LHCN-M2 (cell line): Measurements from ENCODE around the gene DOCK2. TPM values are rescaled to one million over a fixed set of nuclear protein-coding genes. Genes with fewer than 3 reads are reported as not detected.
"Not testable (repeated sequence)": the region's sequence is repeated elsewhere in the genome, so short reads cannot be mapped to it uniquely, and the experiment has no call there.

ENCODE experiments used
- DNase-seq: peaks from one replicate; pipeline ENCODE4 v3.0.0-alpha.2; 2012; ENCODE audit warnings: low read depth
- total RNA-seq: library from RNA; depleted of rRNA; stranded (reverse); fragments of >200 nt; gene quantifications from 2 replicates; pipeline ENCODE4 v1.2.3, GENCODE V29; 2014

The DOCK2 gene
- total RNA-seq, 1 experiment from 2014 or later = 6.1 TPM

DNA sequence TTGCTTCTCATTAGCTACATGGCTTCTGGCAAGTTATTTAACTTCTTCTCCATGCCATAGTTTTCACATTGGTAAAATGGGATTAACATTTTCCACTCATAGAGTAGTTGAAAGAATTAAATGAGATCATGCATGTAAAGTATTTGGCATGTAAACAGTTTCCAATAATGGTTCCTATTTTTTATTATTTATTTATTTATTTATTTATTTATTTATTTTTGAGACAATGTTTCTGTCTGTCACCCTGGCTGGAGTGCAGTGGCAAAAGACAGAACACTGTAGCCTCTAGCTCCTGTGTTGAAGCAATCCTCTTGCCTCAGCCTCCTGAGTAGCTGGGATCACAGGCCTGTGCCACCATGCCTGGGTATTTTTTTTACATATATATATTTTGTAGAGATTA lies 117.7 kb downstream of the DOCK2 start:
- no peak for DNase-seq

DNA sequence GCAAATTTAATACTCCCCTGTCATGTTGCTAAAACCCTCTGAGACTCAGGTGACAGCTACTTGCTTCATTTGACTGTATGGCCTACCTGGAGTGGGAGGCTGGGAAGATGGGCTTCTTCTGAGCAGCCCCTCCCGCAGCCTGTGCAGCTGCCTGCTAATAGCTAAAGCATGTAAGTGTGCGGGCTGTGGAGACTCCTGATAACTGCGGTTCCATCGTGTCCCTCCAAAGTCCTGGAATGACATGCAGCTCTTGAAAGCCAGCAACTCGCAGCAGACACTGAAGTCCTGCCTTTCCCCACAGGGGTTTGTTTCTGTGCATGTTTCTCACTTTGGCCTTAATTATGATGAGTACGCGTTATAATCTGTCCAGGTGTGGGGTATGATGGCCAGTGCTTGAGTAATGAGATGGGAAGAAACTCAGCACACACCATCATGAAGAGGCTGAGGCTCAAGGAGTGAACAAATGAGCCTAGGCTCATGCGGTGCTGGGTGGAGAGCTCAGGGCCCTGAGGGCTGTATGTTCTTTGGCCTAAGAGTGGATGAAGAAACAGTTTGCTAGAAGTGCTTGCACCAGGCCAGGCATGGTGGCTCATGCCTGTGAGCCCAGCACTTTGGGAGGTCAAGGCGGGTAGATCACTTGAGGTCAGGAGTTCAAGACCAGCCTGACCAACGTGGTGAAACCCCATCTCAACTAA lies 119.1 kb downstream of the DOCK2 start:
- no peak for DNase-seq

DNA sequence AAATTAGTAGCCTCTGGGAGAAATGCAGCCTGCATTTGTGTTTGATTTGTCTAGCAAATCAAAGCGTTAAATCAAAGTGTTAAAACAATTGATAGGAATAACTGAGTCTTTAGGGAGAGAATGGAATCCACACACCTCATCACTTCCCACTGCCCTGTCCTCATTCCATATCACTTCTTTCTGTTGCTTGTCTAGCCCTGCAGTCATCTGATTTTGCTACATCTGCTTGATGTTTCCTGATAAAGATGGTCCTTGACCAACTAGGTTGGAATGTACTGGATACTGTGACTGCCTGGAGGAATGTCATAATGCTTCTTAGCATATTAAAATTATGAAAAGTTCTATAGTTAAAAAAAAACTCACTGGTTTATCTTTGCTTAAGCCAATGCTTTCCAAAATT lies 119.9 kb downstream of the DOCK2 start:
- DNase-seq = peak; percentile 17

DNA sequence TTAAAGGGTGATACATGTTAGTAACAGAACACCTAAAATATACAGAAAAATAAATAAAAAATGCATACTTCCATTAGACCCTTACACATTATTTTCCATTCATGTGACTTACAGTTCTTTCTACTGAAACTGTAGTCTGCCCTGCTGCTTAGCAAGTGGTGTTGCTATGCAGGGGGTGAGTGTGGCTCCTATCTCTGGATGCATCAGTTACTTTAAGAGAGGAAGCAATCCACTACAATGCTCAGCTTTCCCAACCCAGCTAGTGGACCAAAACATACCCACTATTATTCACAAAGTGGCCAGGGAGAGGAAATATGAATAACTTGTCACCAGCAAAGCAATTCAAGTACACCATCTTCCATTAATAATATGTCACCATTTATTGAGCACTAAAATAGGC lies 121.8 kb downstream of the DOCK2 start:
- no peak for DNase-seq

DNA sequence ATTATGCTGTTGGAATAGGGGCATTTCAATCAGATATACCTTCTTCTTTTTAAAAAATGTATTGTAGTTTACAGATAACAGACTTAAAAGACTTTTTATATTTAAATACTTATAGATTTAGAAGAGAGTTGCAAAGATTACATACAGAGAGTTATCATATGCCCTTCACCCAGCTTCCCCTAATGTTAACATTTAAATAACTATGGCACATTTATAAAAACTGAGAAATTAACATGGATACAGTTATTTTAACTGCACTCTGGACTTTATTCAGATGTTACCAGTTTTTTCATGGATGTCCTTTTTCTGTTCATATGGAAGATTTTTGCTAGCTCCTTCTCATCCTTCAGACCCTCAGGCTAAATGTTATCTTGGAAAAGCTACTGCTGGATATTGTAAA lies 123.2 kb downstream of the DOCK2 start:
- no peak for DNase-seq

DNA sequence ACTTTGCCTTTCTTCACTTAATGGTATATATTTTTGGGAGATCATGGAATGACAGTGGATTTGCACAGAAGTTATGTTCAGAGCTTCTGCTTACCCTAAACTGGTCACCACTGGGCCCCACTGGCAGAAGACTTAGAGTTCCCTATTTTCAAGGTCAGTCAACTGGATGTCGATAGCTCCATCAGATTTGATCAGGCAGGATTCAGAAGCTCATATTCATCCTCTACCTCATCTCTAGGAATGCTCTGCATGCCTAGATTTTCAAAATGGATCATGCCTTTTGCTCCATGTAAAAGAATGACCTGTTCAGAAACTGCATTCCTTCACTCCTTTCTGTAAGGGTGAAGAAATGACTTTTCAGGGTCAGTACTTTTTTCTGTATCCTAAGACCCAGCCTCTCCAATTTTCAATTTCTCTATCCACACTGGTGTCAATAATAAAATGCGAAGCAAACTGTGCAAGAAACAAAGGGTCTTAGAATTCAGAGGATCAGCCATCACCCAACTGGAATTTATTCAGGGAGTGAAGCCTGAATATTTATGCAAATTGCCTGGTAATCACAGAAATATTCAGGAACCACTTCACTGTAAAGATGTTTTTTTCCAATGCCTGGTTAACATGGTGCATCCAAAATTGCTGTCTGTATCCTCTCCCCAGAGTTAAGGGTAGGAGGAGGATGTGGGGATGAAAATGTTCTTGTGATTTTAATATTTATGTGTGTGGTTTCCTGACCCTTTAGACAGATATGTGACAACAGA lies 125.4 kb downstream of the DOCK2 start:
- peak; percentile 41 for DNase-seq

DNA sequence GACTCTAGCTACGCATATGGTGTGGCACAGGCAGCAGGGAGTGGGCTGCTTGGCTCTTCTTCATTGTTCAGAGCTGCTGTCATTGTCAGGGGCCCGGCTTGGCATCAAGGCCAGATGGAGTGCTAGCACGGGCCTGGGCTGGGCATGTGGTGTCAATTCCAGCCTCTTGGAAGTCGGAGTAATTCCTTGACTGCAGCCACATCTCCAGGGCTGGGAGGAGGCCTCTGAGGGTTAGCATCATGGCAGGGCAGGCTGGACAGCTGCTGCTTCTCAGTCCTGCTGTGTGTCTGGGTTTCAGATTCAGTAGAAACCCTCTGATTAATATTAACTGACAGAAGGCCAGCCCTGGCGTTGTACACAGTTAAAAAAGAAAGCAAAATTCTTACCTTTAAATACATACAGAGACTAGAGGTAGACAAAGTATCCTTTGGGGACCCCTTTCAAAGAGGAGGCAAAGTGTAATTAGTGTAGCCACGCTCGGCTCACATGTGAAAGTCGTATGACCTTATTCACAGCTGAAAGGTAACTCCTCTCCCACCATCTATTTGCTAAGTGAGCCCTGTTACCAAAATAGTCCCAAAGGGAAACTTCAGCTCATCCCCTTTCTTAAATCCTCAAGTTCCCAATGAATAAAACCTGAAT lies 126.4 kb downstream of the DOCK2 start:
- peak; percentile 33 for DNase-seq

DNA sequence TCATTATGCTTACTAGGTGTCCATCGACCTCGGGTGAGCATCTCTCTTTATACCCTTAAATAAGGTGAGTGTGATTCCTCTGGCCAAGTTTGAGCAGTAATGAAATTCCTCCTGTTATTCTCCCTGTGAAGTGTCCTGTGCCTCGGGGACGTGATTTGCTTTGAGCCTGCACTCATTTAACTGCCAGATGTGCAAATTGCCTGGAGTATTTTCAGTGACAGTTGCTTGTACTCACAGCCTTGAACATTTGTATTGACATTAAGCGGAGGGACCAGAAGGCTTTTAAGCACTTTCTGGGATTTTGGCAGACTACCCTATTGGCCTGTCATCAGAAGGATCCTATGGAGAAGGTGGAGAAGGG lies 126.9 kb downstream of the DOCK2 start:
- no peak for DNase-seq

DNA sequence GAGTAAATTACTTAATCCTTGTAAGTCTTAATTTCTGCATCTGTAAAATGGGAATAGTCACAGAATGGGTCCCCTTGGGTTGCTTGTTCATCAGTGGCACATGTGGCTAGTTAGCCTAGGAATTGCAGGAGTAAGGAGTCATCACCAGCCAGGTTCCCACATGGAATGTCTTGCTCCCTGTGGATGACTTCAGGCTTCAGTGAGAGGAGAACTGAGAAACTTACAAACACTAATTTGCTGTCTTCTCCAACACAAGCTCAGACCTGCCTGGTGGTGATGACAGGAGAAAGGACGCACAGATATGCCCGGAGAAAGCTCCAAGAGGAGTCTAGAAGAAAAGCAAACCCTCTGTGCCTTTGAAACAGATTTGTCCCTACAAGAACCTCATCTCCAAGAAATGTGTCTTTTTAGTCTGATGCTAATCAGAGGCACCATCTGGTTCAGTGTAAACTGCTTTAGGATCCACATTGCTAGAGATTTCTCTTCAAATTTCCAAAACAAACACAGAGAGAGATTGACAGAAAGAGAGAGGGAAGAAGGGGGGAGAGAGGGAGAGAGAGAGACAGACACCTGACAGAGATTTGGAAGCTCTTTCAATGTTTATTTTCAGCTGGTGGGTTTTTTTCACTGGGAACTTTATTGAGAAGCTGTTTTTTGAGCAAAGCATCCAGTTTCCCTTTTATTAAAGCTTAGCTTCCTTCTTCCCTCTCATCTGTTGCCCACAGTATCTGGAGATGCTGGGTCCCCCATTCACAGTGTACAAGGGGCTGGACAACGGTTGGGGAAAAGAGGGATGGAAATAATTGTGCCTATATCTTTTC lies 128.3 kb downstream of the DOCK2 start:
- DNase-seq = no peak

DNA sequence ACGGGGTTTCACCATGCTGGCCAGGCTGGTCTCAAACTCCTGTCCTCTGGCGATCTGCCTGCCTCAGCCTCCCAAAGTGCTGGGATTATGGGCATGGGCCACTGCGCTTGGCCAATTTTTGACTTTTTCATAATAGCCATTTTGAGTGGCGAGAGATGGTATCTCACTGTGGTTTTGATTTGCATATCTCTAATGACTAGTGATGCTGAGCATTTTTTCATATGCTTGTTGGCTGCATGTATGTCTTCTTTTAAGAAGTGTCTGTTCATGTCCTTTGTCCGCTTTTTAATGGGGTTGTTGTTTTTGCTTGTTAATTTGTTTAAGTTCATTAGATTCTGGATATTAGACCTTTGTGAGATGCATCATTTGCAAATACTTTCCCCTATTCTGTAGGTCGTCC lies 129.9 kb downstream of the DOCK2 start:
- not testable (repeated sequence) for DNase-seq

DNA sequence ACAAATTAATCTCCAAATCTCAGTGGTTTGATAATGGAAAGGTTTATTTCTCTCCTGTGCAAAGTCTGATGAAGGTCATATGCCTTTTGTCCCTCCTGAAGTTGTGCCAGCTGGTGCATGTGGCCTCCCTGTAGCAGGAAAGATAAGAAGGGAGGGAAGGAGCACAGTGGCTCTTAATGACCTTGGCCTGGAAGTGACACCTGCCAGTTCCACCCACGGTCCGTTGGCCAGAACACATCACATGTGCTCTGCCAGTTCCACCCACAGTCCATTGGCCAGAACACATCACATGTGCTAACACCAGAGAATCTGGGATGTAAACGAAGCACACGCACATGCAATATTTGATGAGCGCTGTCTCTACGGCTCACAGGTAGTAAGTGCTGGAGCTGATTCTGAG lies 130.9 kb downstream of the DOCK2 start:
- DNase-seq = no peak

DNA sequence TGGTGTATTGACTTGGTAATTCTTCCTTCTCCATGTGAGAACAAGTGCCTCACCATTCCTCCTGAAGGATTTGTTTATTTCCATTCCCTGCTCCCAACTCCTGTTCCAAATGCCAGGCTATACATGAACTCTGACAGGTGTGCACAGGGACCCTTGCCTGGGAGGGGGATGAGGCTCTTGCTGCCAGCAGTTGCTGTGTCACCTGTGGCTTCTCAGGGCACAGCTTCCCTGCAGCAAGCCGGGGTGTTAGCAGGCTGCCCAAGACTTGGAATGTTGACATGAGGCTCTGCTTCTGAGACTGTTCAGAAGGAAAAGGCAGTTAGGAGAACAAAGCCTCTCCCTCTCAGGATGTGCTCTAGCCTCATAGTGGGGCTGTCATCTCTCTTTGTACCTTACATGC lies 131.3 kb downstream of the DOCK2 start:
- DNase-seq = no peak

DNA sequence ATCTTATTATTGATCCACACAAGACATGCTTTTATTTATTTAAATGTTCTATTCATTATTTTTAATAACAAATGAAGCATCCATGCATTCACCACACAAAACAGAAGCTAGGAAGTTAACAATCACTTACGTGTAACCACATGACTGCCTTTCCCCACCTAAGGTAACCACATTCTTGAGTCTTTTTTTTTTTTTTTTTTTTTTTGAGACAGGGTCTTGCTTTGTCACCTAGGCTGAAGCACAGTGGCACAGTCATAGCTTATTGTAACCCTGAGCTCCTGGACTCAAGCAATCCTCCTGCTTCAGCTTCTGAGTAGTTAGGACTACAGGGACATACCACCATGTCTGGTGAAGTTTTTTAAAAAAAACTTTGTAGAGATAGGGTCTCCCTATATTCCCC lies 133.0 kb downstream of the DOCK2 start:
- no peak for DNase-seq

DNA sequence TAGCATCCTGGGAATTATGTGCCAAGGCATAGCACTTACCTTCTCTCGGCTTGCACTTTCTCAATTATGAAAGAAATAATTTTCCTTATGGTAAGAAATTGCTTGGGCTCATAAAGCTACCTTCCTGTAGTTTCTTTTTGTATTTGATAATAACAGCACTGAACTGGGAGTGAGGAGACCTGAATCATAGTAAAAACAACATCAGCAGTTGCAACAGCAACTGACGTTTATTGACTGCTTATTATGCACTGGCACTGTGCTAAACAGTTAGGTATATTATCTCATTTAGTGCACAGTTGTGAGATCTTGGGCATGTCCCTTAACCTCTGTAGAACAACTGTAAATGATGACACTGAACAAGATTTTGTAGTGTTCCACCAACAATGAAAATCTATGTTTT lies 135.2 kb downstream of the DOCK2 start:
- peak; percentile 18 for DNase-seq

DNA sequence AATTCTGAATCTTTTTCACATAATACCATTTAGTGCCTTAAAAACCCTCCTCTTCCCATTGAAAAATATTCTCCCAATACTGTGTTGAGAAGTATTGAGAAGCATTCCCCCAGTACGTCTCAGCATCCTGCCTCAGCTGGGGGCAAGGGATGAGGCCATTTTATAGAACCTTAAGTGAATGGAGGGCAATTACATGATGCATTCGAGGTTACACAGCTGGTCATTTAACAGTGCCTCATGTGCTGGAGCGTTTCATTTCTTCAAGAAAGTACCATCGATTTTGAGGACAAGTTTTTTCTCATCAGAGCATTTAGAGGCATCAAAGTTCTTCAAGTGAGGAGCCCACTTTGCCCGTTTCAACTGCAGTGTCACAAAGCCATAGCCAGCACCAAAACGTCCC lies 135.6 kb downstream of the DOCK2 start:
- no peak for DNase-seq

DNA sequence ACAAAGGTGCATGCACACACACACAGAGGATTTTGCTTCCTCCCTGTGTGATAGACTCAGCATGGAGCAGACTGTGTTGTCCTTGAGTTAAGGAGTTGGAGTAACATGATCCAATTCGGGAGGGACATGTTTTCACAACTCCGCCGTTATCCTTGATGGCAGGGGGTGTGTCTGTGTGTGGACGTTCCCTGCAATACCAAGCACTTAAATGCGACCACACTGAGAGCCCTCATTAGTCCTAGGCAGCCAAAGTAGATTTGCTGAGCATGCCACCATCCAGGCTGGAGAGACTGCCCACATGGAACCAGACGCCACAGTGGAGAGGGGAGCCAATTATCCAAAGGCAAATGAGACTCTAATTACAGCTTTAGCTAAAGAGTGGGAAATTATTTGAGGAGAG lies 140.1 kb downstream of the DOCK2 start:
- no peak for DNase-seq

DNA sequence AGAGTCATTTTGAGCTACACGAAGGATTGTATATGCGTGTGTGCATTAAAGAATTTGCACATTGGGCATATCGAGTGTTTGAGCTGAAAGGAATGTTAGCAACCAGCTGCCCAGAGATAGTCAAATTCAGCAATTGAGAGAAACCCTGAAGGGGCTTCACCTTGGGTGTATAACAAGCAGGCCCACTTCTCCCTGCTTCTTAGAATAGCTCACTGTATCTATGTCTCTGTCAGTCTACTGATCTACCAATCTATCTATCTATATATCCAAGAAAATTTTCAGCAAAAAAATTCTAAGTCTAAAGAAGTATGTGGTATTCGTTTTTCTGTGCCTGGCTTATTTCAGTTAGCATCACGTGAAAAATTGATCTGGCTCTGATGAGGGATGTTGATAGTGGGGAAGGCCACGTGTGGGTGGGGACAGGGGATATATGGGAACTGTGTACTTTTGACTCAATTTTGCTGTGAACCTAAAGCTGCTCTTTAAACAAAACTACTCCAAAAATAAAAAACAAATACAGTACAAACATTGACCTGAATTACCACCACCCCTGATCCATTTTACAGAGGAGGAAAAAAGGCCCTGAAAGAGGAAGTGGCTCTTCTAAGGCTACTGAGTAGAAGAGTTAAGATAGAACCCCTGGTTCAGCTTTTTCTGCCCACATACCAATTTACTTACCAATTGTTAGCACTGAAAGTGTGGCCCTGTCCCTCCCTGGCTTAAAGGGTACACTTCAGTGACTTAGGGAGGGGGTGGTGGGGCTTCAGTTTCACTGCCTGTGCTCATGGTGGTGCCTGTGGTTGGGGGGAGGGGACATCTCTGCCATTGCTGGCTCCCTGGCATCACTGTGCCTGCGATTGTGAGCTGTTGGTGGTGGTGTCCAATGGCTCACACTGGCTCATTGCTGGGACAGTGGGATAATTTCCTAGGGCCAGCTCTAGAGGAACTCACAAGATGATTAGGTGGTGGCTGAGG lies 141.8 kb downstream of the DOCK2 start:
- DNase-seq = no peak

DNA sequence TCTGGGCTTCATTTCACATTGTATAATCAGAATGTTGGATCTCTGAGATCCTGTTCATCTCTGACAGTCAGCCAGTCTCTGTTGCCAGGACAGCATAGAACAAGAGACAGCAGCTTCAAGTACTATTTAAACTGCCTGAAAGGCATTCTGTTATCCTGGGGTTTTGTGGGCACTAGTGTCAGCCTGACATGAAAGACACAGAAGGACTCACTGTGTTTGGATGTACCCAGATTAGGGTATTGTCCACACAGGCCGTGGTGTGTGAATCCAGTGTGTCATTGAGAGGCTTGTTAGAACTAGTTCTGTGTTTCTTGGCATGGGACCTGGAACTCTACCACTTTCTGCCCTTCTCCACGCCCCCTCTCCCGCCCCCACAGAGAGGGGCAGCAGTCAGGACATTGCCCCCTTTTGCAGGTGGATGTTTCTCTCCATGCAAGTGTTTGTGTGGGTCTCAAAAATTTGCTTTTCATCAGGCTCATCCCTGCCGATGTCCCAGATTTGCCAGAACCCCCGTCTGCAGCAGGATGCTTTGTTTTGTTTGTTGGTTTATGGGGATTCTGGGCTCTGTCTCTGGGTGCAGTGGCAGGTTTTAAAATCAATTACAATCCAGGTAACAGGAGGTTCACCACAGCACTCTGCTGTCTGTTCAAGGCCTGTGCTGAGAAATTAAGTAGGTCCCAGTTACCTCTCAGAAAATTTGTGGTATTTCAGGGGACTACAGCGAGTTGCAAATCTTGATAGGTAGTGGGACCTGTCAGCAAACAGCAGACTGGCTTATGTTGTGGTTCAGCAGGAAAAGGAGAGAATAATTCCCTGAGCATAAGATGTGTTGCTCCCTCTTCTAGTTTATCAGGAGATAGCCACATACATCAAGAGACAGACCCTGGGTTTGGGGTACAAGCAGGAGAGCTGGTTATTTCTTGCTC lies 144.6 kb downstream of the DOCK2 start:
- DNase-seq = no peak

DNA sequence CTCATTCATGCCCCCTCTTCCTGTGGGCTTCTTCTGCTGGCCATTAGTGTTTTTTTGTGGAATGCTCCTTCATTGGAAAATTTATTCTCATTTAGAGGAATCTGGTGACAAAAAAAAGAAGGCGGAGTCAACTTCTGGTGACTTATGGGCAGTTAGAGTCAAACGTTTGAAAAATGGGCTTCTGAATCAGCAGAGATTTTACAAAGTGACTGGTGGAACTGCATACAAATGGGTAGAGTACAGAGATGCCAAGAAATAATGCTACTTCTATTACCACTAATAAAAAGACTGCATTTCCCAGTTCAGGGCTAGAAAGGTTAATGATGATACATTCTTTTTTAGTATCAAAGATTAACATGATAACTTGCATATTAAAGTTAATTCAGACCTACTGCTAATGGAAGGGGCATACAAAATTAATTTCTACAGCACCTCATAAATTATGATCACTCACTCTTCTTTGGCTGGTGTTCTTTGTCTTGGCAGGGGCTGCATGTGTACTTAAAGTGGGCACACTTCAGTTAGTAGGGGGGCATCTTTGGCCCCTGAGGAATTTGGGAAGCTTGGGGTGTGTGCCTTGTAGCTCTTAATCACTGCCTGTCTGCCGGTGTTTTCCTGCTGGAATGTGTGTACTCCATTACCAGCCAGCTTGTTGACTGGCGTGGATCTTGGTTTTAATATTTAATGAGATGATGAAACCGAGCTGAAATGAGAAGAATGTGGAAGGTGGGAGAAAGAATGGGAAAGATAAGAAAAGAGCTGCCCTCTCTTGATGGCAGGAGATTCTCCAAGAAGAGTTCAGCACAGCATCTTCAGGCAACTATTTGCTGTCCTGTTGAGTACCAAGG lies 148.9 kb downstream of the DOCK2 start:
- no peak for DNase-seq
